NCI-H460 (cell line): ENCODE data around the gene LRP1B. TPM values are rescaled to one million over a fixed set of nuclear protein-coding genes. Genes with fewer than 3 reads are reported as not detected.

Source experiments
- DNase-seq: peaks from one replicate; pipeline ENCODE4 v3.0.0-alpha.2; 2016; ENCODE audit warnings: low read depth; ENCODE audit errors: extremely low read depth
- total RNA-seq: library from RNA; depleted of rRNA; stranded (reverse); fragments of >200 nt; shearing (Covaris generic); gene quantifications from 2 replicates; pipeline ENCODE4 v1.2.3, GENCODE V29; 2014

The LRP1B gene
- total RNA-seq, 1 experiment from 2014 or later = 4.0 TPM

GRCh38 chr2:140539242-140539875 is 1591.5 kb downstream of the LRP1B start:
- no peak for DNase-seq

DNA sequence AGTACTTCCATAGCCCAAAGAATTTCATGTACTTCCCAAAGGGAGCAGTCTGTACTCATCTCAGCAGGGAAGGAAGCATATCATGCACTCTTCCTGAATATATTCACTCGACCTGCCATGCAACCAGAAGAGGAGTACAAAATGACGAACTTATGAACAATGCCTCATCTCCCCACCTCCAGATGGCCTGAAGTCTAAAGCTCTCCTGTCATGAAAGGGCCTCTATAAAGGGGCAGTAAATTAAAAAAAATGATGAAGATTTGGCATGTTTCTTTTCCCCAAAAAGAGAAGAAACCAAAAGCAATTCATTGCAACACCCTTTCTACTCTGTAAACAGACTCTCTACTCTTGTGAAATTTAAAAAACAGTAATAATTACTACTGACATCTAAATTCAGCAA is 1601.1 kb downstream of the LRP1B start:
- DNase-seq = no peak

- no peak for DNase-seq
Observed at GRCh38 chr2:140528982-140529381, 1601.8 kb downstream of the LRP1B start.

- DNase-seq = no peak
Observed at GRCh38 chr2:140526575-140526974, 1604.2 kb downstream of the LRP1B start.

- no peak for DNase-seq
Observed at GRCh38 chr2:140512106-140512505, 1618.7 kb downstream of the LRP1B start.

DNA sequence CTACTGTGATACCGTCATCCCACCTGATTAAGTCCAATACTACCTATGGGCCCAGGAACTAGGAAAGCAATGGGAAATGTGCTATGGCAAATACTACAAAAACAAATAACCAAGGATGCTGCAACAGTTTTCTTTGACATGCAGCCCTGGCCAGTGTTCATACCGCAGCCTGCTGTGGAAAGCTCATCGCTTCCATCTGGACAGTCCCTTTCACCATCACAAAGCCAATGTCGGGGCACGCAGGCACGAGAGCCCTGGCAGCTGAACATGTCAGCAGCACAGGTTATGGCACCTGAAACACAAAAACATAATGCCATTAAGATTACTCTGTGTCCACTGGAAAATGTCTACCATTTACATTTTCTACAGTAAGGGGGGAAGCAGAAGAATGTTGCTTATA is 1621.1 kb downstream of the LRP1B start:
- DNase-seq = no peak

DNA sequence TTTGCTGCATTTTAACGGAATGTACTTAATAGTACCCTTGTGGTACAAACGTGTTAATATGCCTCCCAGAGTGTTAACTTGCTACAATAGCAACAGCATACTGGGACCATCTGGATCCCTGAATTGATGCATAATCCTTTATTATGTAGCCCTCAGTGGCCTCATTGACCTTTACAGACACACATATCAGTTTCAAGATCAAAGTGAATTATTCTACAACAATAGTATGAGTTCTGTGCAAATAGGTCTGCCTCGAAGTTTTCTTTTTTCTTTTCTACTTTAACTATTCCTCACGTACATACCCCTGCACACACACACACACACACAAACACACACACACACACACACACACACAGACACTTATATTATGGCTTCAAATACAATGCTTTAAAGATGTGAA is 1622.1 kb downstream of the LRP1B start:
- no peak for DNase-seq

DNA sequence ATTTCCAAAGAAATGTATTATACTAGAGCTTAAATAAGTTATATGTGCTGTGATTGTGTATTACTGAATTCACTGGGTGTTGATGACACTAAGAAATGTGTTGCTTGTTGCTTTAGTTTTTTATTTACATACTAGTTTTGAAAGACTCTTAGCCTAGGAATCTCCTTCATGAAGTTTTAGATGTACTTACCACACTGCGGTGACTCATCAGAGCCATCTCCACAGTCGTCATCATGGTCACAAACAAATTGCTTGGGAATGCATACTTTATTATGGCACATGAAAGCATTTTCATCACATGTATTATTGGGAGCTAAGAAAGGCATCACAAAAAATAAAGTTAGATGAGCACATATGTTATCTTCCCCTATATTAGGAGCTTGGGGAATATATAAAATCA is 1624.2 kb downstream of the LRP1B start:
- DNase-seq = peak; percentile 24

- no peak for DNase-seq
Observed at GRCh38 chr2:140504601-140505000, 1626.2 kb downstream of the LRP1B start.

DNA sequence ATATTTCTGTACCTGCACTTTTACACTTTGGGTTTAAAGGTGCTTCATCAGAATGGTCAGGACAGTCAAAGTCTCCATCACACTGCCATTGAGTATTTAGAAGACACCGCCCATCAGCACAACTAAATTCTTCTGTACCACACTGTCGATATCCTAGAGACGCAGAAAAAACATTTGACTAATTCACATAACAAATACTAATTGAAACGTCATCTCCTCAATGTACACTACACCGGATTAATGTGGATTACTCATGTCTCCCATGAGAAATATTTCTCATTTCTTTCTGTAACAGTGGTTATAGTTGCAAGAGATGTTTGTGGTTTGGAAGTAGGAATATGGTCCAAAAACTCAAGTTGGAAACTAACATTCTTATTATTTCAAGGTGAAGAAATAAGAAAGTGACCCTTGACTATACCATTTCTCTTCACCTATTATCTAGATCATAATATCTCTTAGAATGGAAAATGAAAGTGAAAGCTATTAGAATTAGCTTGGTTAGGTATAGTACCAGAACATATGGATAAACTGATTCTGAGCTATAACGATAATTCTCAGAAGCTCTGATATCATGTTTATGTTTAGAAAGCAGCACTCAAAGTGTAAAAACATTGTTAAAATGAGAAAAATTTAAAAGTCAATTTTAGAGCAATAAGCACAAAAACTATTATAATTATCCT is 1627.7 kb downstream of the LRP1B start:
- peak; percentile 8 for DNase-seq

DNA sequence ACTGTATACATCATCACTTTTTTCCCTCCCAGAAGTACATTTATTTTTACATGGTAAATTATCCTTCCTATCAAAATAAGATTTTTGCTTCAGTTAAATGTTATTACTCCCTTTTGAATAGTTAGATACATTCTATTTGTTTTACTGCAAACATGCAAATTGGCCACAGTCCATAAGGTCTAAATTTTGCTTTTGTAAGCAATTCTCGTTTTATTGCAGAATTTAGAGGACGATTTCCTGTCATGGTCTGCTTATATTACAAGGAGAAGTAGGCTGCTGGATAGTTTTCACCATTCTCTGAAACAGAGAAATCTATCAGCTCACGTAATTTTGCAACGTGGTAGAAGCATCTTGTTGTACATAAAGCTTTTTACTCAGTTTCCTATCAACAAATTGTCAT is 1632.5 kb downstream of the LRP1B start:
- DNase-seq = no peak

DNA sequence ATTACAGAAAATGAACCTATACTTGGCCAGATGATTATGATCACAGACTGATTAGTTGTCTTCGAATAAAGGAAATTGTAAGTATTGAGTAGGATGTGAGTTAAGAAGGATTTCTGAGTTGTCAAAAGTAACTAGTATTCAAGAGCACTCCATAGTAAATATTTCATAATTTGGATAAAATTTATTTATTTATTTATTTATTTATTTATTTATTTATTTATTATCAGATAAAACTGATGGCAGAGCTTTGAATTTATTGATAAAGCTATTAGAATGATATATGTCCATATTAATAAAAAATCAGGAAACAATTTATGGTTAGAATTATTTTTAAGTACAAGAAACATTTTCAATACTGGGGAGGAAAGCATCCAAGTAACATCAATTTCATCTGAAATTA is 1634.1 kb downstream of the LRP1B start:
- DNase-seq = no peak

DNA sequence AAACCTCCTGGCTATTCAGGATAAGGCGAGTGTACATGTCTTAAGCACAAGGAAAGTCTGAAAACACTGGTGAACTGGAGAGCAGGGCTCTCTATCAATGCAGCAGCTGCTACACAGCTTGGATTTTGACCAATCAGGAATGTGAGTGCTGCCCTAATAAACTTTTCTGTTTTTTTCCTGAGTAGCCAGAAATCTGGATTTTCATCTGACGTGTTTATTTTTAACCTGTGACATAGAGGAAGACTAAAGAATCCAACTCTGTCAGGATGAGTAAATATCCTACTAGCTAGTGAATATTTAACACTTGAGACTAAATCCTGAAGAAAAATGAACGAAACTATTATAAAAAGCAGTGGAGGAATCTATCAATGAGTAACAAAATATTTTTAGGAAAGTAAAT is 1638.9 kb downstream of the LRP1B start:
- no peak for DNase-seq

DNA sequence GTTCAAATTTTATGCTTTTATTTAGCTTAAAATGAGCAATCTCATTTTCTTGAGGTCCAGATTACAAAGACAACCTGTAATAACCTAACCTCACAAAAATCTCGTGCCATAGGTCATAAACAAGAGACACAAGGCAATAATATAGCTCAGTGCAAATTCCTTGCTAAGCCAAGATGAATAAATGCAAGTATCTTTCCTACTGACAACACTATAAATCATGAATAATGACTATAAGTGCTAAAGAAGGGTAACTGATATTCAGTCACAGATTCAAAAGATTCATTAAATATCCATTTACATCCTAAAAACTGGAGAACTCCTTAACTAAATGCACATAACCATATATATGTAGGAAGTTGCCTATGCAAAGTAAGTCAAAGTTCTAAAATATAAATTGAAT is 1641.6 kb downstream of the LRP1B start:
- DNase-seq = no peak

DNA sequence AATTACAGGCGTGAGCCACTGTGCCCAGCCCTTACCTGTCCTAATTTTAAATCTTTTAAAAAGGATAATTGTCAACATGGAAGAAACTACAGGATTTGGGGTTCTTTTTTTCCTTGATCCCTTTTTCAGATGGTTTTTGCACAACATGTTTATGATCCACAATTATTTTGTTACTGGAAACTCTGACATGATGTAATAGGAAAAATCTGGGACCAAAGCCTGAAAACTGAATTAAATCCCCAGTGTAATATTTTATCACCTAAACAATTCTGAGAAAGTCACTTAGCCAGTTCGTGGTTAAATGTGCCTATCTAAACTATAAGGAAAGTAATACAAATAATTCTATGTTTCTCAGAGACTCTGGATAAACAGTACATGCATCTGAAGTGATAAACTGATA is 1649.7 kb downstream of the LRP1B start:
- DNase-seq = no peak

GRCh38 chr2:140473851-140474250 is 1657.0 kb downstream of the LRP1B start:
- no peak for DNase-seq

DNA sequence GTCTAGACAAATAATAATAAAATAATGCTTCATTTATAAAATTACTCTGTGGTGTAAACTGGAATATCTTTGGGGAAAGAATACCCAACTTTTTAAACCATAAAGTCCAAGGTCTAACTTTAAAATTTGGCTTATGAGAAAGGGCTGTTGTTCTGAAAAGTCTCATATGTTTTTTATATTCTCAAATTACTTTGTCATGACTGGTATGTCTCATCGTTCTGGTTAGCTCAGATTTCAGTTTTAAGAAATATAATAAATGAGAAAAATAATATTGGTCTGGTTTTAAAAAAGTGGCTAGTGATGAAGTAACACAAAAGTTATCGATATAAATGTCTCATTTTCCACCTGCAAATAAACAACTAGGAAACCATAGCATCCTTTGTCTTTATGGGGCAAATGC is 1658.1 kb downstream of the LRP1B start:
- DNase-seq = no peak

DNA sequence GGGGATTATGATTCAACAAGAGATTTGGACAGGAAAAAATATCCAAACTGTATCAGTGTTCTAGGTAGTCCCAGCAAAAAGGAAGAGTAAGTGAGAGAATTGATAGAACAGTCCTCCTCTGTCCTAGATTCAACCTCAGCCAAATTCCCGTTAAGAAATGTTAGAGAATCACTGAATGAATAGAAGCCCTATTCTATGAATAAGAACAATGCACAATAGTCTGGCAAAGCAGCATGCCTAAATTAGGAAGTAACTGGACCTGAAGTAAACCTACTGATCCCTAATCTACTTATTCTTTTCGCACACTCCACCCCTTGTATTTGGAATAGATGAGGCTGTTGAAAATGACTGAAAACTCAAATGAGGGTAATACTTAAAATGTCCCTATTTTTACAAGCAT is 1665.5 kb downstream of the LRP1B start:
- no peak for DNase-seq

DNA sequence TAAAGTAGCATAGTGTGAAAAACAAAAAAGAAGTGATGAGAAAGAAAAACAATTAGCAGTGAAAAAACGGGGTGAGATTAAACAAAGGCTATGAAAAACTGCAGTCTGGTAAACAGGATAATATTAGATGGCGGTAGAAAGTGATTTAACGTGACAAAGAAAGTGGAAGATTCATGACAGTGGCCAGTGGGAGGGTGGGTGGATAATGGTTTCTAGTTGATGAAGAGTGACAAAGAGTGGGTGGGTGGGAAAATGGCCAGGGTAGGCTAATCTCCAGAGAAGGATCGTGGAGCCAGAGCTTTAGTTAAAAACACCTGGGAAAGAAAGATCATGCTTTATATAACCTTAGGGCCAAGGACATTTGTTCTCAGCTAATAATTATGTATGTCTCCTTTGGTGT is 1667.8 kb downstream of the LRP1B start:
- no peak for DNase-seq

DNA sequence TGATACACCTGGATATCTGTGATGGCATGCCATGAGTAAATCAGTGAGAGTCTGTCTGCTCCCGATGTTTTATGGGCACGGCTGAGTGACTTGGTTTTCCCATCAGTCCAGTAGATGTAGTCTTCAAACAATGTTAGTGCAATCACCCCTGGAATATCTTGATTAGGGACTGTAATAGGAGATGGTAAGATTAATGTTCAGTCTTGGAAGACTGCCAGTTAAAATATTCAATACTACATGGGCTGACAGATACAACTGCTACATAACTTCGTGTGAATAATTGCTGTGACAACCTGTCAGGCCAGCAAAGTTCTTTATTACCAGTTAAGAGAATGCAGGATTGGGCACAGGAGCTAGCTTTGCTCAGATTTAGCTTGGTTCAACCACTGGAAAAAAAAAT is 1673.3 kb downstream of the LRP1B start:
- DNase-seq = no peak

DNA sequence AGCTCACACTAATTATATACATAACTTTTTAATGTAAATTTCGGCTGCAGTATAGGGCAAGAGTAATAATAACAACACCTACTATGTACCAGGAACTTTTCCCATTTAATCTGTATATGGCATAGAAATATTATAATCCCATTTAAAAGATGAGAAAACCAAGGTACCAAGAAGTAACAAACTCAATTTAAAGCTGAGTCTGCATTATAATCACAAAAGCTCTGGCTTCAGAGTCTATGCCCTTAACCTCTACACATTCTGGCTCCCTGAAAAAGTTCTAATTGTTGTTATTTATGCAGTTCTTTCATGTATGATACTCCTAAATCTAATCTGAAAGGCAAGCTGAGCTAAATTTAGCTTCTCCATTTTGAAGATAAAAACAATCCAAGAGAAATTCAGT is 1675.5 kb downstream of the LRP1B start:
- DNase-seq = no peak

DNA sequence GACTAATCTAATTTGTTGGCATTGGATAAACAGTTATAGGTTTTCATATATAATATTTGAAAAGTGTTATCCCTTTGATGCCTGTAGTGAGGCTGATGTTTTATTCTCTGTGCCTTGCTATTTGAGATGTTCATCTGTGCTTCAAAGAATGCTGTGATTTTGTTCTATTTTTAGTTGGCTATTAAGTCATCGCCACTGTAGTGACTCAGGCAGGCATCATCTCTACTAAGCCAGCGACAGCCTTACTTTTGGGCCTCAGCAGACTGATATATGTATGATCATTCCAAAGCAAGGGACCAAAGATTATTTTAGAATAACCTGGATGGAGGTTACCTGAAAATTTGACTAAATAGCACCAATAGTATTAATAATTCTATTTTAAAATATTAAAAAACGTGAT is 1676.1 kb downstream of the LRP1B start:
- DNase-seq = peak; percentile 14

- no peak for DNase-seq
Observed at GRCh38 chr2:140451324-140451723, 1679.5 kb downstream of the LRP1B start.
